Left ventricle myocardium inferior (tissue), 1 donor: Measurements from ENCODE around the gene COL4A2. TPM values are rescaled to one million over a fixed set of nuclear protein-coding genes. Genes with fewer than 3 reads are reported as not detected.

ENCODE experiments used
- DNase-seq: peaks from one replicate; pipeline ENCODE4 v3.0.0-alpha.2; 2020
- H3K27ac ChIP-seq: fragments of 200-600 bp; replicated peaks from 2 replicates; pipeline ENCODE4 v1.8.0; 2021
- H3K27me3 ChIP-seq: fragments of 200-600 bp; 2 replicates; pipeline ENCODE4 v1.8.0; 2021; ENCODE audit warnings: low read depth
- H3K36me3 ChIP-seq: fragments of 200-600 bp; 2 replicates; pipeline ENCODE4 v1.8.0; 2021
- H3K4me1 ChIP-seq: fragments of 200-600 bp; 2 replicates; pipeline ENCODE4 v1.8.0; 2021
- H3K4me3 ChIP-seq: fragments of 200-600 bp; 2 replicates; pipeline ENCODE4 v1.8.0; 2021; ENCODE audit warnings: mild to moderate bottlenecking, moderate library complexity
- H3K9me3 ChIP-seq: fragments of 200-600 bp; replicated peaks from 2 replicates; pipeline ENCODE4 v1.8.0; 2021
- CTCF ChIP-seq: fragments of 200-600 bp; IDR thresholded peaks from 2 replicates; pipeline ENCODE4 v1.8.0; 2021; ENCODE audit warnings: antibody characterized with exemption, mild to moderate bottlenecking, borderline replicate concordance
- intact Hi-C: fragments of 100-400 bp; cut with micrococcal nuclease; formaldehyde crosslinking; loops from one replicate; pipeline ENCODE4 v1.11.0; 2022
- total RNA-seq: library from RNA; stranded (reverse); fragmentation: NEBNext Ultra II Directional; extraction: Animal tissue kit (Norgen Biotek cat#: 25700); gene quantifications from one replicate; pipeline ENCODE4 v1.2.1, GENCODE V29; 2021
- donor health status: DM: no; HTN: yes; CAD: no; lungs with severe emphysema.

COL4A2 gene
- total RNA-seq, 1 donor from 2014 or later: 117 TPM

GRCh38 chr13:110307767-110308655, 927 bp downstream of the COL4A2 start:
- DNase-seq: no peak
- intact Hi-C loops: loop anchor here (10.0 kb wide), 2 partner anchors 83 to 107 kb away; no protein-coding TSS in a partner anchor
- H3K4me1 ChIP-seq: peaks cover 98% of the 10 kb centered on the region

GRCh38 chr13:110308656-110309359, 1.7 kb downstream of the COL4A2 start:
- peaks cover 95% of the 10 kb centered on the region for H3K4me1 ChIP-seq
- H3K36me3 ChIP-seq: no peaks in the 10 kb centered on the region
- peak overlapping the region; percentile 83 for H3K4me3 ChIP-seq
- DNase-seq: no peak
- H3K27me3 ChIP-seq: no peaks in the 10 kb centered on the region
- no peak for TF ChIP-seq CTCF
- H3K9me3 ChIP-seq: no peaks in the 10 kb centered on the region
- peak overlapping the region; percentile 97 for H3K27ac ChIP-seq
- intact Hi-C loops: loop anchor here (10.0 kb wide), 2 partner anchors 84 to 106 kb away; no protein-coding TSS in a partner anchor

More at GRCh38 chr13:110307767-110308655, 927 bp downstream of the COL4A2 start:
- TF ChIP-seq CTCF: no peak
- Histone ChIP-seq H3K36me3 (no peaks in the 10 kb centered on the region), H3K9me3 (no peaks in the 10 kb centered on the region), H3K27ac (peak overlapping the region; percentile 97), H3K4me3 (peak overlapping the region; percentile 83), H3K27me3 (no peaks in the 10 kb centered on the region)

GRCh38 chr13:110309661-110310524, 2.8 kb downstream of the COL4A2 start:
- intact Hi-C loops: loop anchor here (10.0 kb wide), 2 partner anchors 85 to 105 kb away; no protein-coding TSS in a partner anchor
- Histone ChIP-seq H3K27ac (peak overlapping the region; percentile 97), H3K4me1 (peaks cover 95% of the 10 kb centered on the region), H3K4me3 (peak overlapping the region; percentile 83), H3K27me3 (no peaks in the 10 kb centered on the region), H3K36me3 (no peaks in the 10 kb centered on the region), H3K9me3 (no peaks in the 10 kb centered on the region)
- no peak for DNase-seq
- TF ChIP-seq CTCF: no peak

GRCh38 chr13:110310541-110311442, 3.7 kb downstream of the COL4A2 start:
- Histone ChIP-seq H3K27ac (peak overlapping the region; percentile 97), H3K9me3 (no peaks in the 10 kb centered on the region), H3K4me3 (peak overlapping the region; percentile 83), H3K36me3 (no peaks in the 10 kb centered on the region), H3K4me1 (peaks cover 95% of the 10 kb centered on the region), H3K27me3 (no peaks in the 10 kb centered on the region)
- TF ChIP-seq CTCF: no peak
- DNase-seq: no peak
- intact Hi-C loops: no loop called here
